GM23338 (cell line): Measurements from ENCODE around the gene CCNI. TPM values are rescaled to one million over a fixed set of nuclear protein-coding genes. Genes with fewer than 3 reads are reported as not detected.

Source experiments
- ATAC-seq: fragments of 200-7000 bp; cut with Tn5 transposase; 3 replicates; pipeline ENCODE4 v1.9.1; 2020
- DNase-seq: peaks from one replicate; pipeline ENCODE4 v3.0.0-alpha.2; 2015; ENCODE audit warnings: low spot score
- H2AFZ ChIP-seq: fragments of 200-600 bp; sonication (generic); 2 replicates; pipeline ENCODE4 v1.8.0; 2016; ENCODE audit warnings: antibody characterized with exemption, mild to moderate bottlenecking, moderate library complexity
- H3F3A ChIP-seq: fragments of 200-600 bp; sonication (generic); replicated peaks from 2 replicates; pipeline ENCODE4 v1.8.0; 2017; ENCODE audit warnings: antibody characterized with exemption, mixed run types, low read depth
- H3K27ac ChIP-seq: fragments of 200-600 bp; sonication (generic); 2 replicates; pipeline ENCODE4 v1.6.1; 2016; ENCODE audit warnings: low read depth
- H3K27me3 ChIP-seq: fragments of 200-600 bp; sonication (generic); 2 replicates; pipeline ENCODE4 v1.8.0; 2016; ENCODE audit warnings: mild to moderate bottlenecking, mixed run types, moderate library complexity; ENCODE audit not compliant: insufficient read depth
- H3K36me3 ChIP-seq: fragments of 200-600 bp; sonication (generic); 2 replicates; pipeline ENCODE4 v1.8.0; 2016; ENCODE audit warnings: mild to moderate bottlenecking; ENCODE audit not compliant: insufficient read depth
- H3K4me1 ChIP-seq: fragments of 200-600 bp; sonication (generic); 2 replicates; pipeline ENCODE4 v1.8.0; 2016; ENCODE audit warnings: mild to moderate bottlenecking, moderate library complexity; ENCODE audit not compliant: insufficient read depth
- H3K4me2 ChIP-seq: fragments of 200-600 bp; sonication (generic); 2 replicates; pipeline ENCODE4 v1.7.1; 2017; ENCODE audit warnings: mixed run types
- H3K4me3 ChIP-seq: fragments of 200-600 bp; sonication (generic); 2 replicates; pipeline ENCODE4 v1.6.1; 2016; ENCODE audit warnings: mixed run types
- H3K79me2 ChIP-seq: fragments of 200-600 bp; sonication (generic); replicated peaks from 2 replicates; pipeline ENCODE4 v1.8.0; 2017; ENCODE audit warnings: mild to moderate bottlenecking; ENCODE audit not compliant: insufficient read depth
- H3K9me2 ChIP-seq: fragments of 200-600 bp; sonication (generic); 2 replicates; pipeline ENCODE4 v1.8.0; 2017; ENCODE audit not compliant: insufficient read depth
- H4K20me1 ChIP-seq: fragments of 200-600 bp; sonication (generic); replicated peaks from 2 replicates; pipeline ENCODE4 v1.8.0; 2017; ENCODE audit warnings: mild to moderate bottlenecking; ENCODE audit not compliant: insufficient read depth
- H3K27ac Mint-ChIP-seq: 2 replicates; pipeline ENCODE4 v1.8.0; 2020; ENCODE audit warnings: inconsistent platforms, mild to moderate bottlenecking, moderate library complexity, mixed read lengths
- H3K27me3 Mint-ChIP-seq: 3 replicates; pipeline ENCODE4 v1.8.0; 2022; ENCODE audit warnings: low read depth, mild to moderate bottlenecking, moderate library complexity, mixed read lengths, inconsistent platforms; ENCODE audit not compliant: insufficient read depth, poor library complexity
- H3K36me3 Mint-ChIP-seq: 3 replicates; pipeline ENCODE4 v1.8.0; 2021; ENCODE audit warnings: low read depth, mild to moderate bottlenecking, inconsistent platforms, moderate library complexity, mixed read lengths
- H3K4me1 Mint-ChIP-seq: 3 replicates; pipeline ENCODE4 v1.8.0; 2020; ENCODE audit warnings: mild to moderate bottlenecking, inconsistent platforms, mixed read lengths
- H3K4me3 Mint-ChIP-seq: 3 replicates; pipeline ENCODE4 v1.8.0; 2021; ENCODE audit warnings: moderate library complexity, mild to moderate bottlenecking, inconsistent platforms, mixed read lengths
- H3K9me3 Mint-ChIP-seq: 3 replicates; pipeline ENCODE4 v1.8.0; 2020; ENCODE audit warnings: moderate library complexity, mild to moderate bottlenecking, inconsistent platforms, mixed read lengths
- CREB1 ChIP-seq: fragments of 250-450 bp; sonication (Bioruptor Pico); IDR thresholded peaks from 2 replicates; pipeline ENCODE4 v1.5.0; 2020; ENCODE audit warnings: low read depth, mild to moderate bottlenecking, moderate library complexity
- EZH2 ChIP-seq: fragments of 200-600 bp; sonication (generic); IDR thresholded peaks from one replicate; pipeline ENCODE4 v1.8.0; 2017; ENCODE audit warnings: antibody characterized with exemption, mild to moderate bottlenecking, low read depth; ENCODE audit not compliant: unreplicated experiment
- EZH2phosphoT487 ChIP-seq: fragments of 200-600 bp; sonication (generic); IDR thresholded peaks from one replicate; pipeline ENCODE4 v1.8.1; 2018; ENCODE audit warnings: antibody characterized with exemption; ENCODE audit not compliant: unreplicated experiment
- POLR2AphosphoS5 ChIP-seq: IDR thresholded peaks from 2 replicates; pipeline ENCODE4 v1.6.1; 2016; ENCODE audit warnings: antibody characterized with exemption, low read depth
- STAT1 ChIP-seq: IDR thresholded peaks from one replicate; pipeline ENCODE4 v1.6.1; 2016; ENCODE audit warnings: antibody characterized with exemption; ENCODE audit not compliant: unreplicated experiment
- ZNF331 ChIP-seq: fragments of 250-450 bp; sonication (Bioruptor Pico); IDR thresholded peaks from 2 replicates; pipeline ENCODE4 v1.5.0; 2020; ENCODE audit warnings: low read depth, mild to moderate bottlenecking, moderate library complexity
- polyA plus RNA-seq: library from polyadenylated mRNA; unstranded; fragments of >200 nt; fragmentation: Nextera tagmentation; extraction: Ambion mirVana; gene quantifications from 2 replicates; pipeline ENCODE4 v1.2.1, GENCODE V29; 2016
- total RNA-seq: library from RNA; depleted of rRNA; stranded (reverse); fragments of >200 nt; shearing (Covaris generic); gene quantifications from 2 replicates; pipeline ENCODE4 v1.2.3, GENCODE V29; 2014
- TF ChIP-seq, protein P1 (sequence below): IDR thresholded peaks from one replicate; pipeline ENCODE4 v1.6.1; 2018; ENCODE audit warnings: antibody characterized with exemption; ENCODE audit not compliant: unreplicated experiment
- TF ChIP-seq, protein P2 (sequence below): IDR thresholded peaks from 2 replicates; pipeline ENCODE4 v1.6.1; 2016; ENCODE audit warnings: antibody characterized with exemption
- TF ChIP-seq, protein P3 (sequence below): fragments of 250-450 bp; sonication (Bioruptor Pico); IDR thresholded peaks from 2 replicates; pipeline ENCODE4 v1.5.0; 2020; ENCODE audit warnings: mild to moderate bottlenecking, moderate library complexity
- TF ChIP-seq, protein P4 (sequence below), 2 experiments: fragments of 200-600 bp in 1 of 2; sonication (generic) in 1 of 2; conservative IDR thresholded peaks; 2 replicates each; pipeline versions ENCODE4 v1.5.1 to v1.6.1; 2016 to 2017; ENCODE audit warnings: antibody characterized with exemption in 2 of 2, low read depth in 2 of 2, mild to moderate bottlenecking in 2 of 2, moderate library complexity in 1 of 2

CCNI gene
- total and polyA plus RNA-seq, 2 experiments from 2014 or later: 207 to 248 TPM

DNA sequence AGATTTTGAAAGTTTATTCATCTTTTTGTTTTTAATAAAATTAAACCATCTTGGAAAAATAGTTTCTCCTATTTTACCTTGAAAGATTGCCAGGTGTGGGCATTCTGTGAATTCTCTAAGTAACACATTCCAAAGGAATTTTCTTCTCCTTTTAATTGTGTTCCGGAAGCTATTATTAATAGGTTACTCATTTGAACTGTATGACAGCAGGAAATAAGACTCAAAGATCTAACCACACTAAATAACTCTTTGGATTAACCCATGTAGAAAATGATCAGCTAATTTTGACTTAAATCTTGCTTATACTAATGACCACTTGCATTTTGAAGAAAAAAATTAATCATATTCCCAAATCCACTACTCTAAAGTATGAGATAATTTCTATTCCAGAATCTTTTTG is 17.6 kb upstream of the CCNI start:
- Histone ChIP-seq H3K27me3 (no peaks in the 10 kb centered on the region), H3K36me3 (no peaks in the 10 kb centered on the region), H3K4me3 (no peak overlapping the region), H3F3A (no peaks in the 10 kb centered on the region), H4K20me1 (no peaks in the 10 kb centered on the region), H3K4me1 (no peaks in the 10 kb centered on the region), H3K9me2 (no peaks in the 10 kb centered on the region), H3K27ac (no peak overlapping the region), H3K79me2 (no peaks in the 10 kb centered on the region), H3K4me2 (no peak overlapping the region), H2AFZ (no peak overlapping the region)
- H3K4me3 Mint-ChIP-seq: no peak overlapping the region
- H3K27ac Mint-ChIP-seq: no peak overlapping the region
- H3K36me3 Mint-ChIP-seq: no peaks in the 10 kb centered on the region
- H3K27me3 Mint-ChIP-seq: no peaks in the 10 kb centered on the region
- ATAC-seq (no peak), DNase-seq (no peak)
- TF ChIP-seq, protein P1, sequence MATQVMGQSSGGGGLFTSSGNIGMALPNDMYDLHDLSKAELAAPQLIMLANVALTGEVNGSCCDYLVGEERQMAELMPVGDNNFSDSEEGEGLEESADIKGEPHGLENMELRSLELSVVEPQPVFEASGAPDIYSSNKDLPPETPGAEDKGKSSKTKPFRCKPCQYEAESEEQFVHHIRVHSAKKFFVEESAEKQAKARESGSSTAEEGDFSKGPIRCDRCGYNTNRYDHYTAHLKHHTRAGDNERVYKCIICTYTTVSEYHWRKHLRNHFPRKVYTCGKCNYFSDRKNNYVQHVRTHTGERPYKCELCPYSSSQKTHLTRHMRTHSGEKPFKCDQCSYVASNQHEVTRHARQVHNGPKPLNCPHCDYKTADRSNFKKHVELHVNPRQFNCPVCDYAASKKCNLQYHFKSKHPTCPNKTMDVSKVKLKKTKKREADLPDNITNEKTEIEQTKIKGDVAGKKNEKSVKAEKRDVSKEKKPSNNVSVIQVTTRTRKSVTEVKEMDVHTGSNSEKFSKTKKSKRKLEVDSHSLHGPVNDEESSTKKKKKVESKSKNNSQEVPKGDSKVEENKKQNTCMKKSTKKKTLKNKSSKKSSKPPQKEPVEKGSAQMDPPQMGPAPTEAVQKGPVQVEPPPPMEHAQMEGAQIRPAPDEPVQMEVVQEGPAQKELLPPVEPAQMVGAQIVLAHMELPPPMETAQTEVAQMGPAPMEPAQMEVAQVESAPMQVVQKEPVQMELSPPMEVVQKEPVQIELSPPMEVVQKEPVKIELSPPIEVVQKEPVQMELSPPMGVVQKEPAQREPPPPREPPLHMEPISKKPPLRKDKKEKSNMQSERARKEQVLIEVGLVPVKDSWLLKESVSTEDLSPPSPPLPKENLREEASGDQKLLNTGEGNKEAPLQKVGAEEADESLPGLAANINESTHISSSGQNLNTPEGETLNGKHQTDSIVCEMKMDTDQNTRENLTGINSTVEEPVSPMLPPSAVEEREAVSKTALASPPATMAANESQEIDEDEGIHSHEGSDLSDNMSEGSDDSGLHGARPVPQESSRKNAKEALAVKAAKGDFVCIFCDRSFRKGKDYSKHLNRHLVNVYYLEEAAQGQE: no peak
- TF ChIP-seq, protein P2, sequence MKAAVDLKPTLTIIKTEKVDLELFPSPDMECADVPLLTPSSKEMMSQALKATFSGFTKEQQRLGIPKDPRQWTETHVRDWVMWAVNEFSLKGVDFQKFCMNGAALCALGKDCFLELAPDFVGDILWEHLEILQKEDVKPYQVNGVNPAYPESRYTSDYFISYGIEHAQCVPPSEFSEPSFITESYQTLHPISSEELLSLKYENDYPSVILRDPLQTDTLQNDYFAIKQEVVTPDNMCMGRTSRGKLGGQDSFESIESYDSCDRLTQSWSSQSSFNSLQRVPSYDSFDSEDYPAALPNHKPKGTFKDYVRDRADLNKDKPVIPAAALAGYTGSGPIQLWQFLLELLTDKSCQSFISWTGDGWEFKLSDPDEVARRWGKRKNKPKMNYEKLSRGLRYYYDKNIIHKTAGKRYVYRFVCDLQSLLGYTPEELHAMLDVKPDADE: no peak
- TF ChIP-seq CREB1 (CRISPR knock-in tag): no peak
- TF ChIP-seq, protein P3, sequence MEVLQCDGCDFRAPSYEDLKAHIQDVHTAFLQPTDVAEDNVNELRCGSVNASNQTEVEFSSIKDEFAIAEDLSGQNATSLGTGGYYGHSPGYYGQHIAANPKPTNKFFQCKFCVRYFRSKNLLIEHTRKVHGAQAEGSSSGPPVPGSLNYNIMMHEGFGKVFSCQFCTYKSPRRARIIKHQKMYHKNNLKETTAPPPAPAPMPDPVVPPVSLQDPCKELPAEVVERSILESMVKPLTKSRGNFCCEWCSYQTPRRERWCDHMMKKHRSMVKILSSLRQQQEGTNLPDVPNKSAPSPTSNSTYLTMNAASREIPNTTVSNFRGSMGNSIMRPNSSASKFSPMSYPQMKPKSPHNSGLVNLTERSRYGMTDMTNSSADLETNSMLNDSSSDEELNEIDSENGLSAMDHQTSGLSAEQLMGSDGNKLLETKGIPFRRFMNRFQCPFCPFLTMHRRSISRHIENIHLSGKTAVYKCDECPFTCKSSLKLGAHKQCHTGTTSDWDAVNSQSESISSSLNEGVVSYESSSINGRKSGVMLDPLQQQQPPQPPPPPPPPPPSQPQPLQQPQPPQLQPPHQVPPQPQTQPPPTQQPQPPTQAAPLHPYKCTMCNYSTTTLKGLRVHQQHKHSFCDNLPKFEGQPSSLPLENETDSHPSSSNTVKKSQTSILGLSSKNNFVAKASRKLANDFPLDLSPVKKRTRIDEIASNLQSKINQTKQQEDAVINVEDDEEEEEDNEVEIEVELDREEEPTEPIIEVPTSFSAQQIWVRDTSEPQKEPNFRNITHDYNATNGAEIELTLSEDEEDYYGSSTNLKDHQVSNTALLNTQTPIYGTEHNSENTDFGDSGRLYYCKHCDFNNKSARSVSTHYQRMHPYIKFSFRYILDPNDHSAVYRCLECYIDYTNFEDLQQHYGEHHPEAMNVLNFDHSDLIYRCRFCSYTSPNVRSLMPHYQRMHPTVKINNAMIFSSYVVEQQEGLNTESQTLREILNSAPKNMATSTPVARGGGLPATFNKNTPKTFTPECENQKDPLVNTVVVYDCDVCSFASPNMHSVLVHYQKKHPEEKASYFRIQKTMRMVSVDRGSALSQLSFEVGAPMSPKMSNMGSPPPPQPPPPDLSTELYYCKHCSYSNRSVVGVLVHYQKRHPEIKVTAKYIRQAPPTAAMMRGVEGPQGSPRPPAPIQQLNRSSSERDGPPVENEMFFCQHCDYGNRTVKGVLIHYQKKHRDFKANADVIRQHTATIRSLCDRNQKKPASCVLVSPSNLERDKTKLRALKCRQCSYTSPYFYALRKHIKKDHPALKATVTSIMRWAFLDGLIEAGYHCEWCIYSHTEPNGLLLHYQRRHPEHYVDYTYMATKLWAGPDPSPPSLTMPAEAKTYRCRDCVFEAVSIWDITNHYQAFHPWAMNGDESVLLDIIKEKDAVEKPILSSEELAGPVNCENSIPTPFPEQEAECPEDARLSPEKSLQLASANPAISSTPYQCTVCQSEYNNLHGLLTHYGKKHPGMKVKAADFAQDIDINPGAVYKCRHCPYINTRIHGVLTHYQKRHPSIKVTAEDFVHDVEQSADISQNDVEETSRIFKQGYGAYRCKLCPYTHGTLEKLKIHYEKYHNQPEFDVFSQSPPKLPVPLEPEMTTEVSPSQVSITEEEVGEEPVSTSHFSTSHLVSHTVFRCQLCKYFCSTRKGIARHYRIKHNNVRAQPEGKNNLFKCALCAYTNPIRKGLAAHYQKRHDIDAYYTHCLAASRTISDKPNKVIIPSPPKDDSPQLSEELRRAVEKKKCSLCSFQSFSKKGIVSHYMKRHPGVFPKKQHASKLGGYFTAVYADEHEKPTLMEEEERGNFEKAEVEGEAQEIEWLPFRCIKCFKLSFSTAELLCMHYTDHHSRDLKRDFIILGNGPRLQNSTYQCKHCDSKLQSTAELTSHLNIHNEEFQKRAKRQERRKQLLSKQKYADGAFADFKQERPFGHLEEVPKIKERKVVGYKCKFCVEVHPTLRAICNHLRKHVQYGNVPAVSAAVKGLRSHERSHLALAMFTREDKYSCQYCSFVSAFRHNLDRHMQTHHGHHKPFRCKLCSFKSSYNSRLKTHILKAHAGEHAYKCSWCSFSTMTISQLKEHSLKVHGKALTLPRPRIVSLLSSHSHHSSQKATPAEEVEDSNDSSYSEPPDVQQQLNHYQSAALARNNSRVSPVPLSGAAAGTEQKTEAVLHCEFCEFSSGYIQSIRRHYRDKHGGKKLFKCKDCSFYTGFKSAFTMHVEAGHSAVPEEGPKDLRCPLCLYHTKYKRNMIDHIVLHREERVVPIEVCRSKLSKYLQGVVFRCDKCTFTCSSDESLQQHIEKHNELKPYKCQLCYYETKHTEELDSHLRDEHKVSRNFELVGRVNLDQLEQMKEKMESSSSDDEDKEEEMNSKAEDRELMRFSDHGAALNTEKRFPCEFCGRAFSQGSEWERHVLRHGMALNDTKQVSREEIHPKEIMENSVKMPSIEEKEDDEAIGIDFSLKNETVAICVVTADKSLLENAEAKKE: no peak
- no peak for TF ChIP-seq EZH2
- TF ChIP-seq, protein P4, sequence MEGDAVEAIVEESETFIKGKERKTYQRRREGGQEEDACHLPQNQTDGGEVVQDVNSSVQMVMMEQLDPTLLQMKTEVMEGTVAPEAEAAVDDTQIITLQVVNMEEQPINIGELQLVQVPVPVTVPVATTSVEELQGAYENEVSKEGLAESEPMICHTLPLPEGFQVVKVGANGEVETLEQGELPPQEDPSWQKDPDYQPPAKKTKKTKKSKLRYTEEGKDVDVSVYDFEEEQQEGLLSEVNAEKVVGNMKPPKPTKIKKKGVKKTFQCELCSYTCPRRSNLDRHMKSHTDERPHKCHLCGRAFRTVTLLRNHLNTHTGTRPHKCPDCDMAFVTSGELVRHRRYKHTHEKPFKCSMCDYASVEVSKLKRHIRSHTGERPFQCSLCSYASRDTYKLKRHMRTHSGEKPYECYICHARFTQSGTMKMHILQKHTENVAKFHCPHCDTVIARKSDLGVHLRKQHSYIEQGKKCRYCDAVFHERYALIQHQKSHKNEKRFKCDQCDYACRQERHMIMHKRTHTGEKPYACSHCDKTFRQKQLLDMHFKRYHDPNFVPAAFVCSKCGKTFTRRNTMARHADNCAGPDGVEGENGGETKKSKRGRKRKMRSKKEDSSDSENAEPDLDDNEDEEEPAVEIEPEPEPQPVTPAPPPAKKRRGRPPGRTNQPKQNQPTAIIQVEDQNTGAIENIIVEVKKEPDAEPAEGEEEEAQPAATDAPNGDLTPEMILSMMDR (conservative IDR thresholded peaks at IDR 0.05; ENCODE audit: low read depth in 2 of 2): no peak
- TF ChIP-seq STAT1: no peak
- no peak for TF ChIP-seq ZNF331 (CRISPR knock-in tag)
- TF ChIP-seq EZH2phosphoT487: no peak
- no peak for TF ChIP-seq POLR2AphosphoS5
- H3K4me1 Mint-ChIP-seq: peaks cover 5% of the 10 kb centered on the region; the same call in 2 of the 3 replicates
- H3K9me3 Mint-ChIP-seq: no peaks in the 10 kb centered on the region
